ENCODE measurements around the gene DHX40.
"Not testable (repeated sequence)": the region's sequence is repeated elsewhere in the genome, so short reads cannot be mapped to it uniquely, and the experiment has no call there.

Gene DHX40

GRCh38 chr17:59565171-59565958 is at the start of gene DHX40:
Gene DHX40, plus strand, starts transcription at chr17:59565610. Its CDS starts 62 bp downstream, at chr17:59565672.
- DNase-seq: peak; percentile 97

GRCh38 chr17:59516451-59516850 is 49.0 kb upstream of the DHX40 start:
- DNase-seq: no peak

DNA sequence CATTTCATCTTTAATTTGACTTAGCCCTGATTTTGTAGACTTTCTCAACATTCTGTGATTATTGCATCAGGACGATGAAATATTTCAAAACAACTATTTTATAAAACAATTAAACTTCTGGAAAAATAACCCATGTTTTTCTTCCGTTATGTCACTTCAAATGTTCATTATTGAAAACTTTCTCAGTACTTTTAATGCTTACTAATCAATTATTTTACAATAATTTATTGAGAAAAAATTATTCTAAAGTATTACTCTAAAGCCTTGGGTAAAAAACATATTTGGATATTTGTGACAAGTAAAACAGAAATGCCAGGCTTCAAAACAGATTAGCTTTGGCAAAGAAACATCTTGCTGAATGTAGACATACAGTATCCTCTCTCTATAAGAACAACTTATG is 46.3 kb upstream of the DHX40 start:
- no peak for DNase-seq

DNA sequence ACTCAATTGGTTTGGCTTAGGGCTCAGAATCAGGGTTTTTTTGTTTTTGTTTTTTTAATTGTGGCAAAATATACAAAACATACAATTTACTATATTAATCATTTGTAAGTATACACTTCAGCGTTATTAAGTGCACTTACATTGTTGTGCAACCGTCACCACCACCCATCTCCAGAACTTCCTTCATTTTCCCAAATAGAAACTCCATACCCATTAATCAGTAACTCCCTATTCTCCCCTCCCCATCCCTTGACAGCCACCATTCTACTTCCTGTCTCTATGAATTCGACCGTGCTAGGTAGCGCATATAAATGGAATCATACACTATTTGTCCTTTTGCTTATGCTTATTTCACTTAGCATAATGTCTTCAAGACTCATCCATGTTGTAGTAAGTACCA is 45.2 kb upstream of the DHX40 start:
- DNase-seq: no peak

GRCh38 chr17:59521465-59522126 is 43.8 kb upstream of the DHX40 start:
- DNase-seq: no peak

GRCh38 chr17:59524930-59525329 is 40.5 kb upstream of the DHX40 start:
- not testable (repeated sequence) for DNase-seq

DNA sequence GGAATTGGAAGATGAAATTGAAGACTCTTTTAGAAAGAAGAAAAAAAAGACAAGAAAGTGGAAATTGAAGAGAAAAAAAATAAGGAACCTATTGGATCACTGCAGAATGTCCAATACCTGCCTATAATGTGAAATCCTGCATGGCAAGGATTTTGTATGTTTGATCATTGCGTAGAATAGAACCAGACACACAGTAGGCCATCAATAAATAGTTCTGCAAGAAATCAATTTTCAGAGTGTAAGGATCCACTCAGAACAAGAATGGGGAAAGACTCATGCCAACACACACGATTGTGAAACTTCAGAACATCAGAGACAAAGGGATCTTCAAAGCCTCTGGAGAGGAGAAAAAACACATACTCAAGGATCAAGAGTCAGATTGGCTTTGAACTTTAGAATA is 39.7 kb upstream of the DHX40 start:
- DNase-seq: no peak

DNA sequence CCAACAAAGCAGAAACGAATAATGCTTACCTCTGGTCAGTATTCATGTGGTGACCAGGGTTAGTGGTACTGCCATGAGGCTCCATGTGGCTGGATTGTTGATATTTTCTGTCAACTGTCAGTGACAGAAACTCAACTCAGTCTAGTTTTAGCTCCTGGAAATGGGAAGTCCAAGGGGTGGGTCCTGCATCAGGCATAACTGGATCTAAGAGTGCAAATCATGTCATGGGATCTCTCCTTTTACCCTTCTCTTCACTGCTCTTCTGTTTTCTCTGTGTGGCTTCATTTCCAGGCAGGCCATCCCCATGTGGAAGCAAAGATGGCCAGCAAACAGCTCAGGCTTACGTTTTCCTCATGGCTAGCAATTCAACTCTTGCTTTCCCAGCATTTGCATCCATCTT is 39.0 kb upstream of the DHX40 start:
- no peak for DNase-seq

DNA sequence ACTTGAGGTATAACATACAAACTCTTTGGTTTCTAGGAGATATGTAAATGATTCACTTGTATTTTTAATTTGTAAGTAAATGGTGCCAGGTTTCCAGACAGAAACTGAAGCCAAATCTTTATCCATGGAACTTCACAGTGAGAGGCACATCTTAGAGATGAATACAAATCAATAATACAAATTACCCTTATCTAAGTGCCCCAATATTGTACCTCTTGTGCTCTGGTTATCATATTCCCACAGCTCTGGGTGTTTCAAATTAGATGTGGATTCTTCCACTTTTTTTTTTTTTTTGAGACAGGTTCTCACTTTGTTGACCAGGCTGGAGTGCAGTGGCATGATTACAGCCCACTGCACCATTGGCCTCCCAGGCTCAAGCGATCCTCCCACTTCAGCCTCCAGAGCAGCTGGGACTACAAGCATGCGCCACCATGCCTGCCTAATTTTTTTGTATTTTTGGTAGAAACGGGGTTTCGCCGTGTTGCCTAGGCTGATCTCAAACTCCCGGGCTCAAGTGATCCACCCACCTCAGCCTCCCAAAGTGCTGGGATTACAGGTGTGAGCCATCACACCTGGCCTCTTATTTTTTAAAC is 38.0 kb upstream of the DHX40 start:
- no peak for DNase-seq

DNA sequence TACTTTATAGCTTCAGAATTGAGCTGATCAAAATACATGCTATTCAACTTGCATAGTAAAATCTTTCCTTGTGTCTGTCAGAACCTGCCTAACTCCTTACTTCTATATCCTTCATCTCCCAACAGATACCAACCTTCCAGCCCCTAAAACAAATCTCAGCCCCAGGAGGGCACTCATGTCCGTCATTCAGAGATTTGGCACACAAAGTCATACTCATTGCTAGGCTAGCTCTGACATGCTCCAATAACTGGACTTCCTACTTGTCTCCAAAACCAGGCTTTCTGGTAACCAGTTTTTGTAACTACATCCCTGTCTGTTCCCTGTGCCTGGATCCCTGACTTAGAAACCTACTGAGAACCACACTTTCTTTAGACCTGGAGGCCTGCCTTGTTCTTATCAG is 37.5 kb upstream of the DHX40 start:
- DNase-seq: no peak

DNA sequence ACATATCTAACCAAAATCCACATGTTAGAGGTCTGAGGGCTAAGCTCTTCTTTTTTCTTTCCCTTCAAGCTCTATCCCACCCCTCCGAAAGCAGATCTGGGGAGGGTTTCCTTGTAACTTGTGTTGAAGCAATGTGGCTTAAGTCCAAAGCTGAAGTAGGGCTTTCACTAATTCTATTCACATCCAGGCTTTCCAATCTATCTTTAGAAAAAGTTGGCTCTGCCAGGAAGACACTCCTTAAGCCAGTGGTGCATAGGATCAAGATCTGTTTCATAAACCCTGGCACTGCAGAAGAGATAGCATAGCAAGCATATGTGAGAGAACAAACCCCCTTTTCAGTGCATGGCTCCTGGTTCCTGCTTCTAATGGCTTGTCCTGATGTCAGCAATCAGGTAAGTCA is 34.9 kb upstream of the DHX40 start:
- no peak for DNase-seq

- DNase-seq: no peak
These were observed 31.7 kb upstream of the DHX40 start for GRCh38 chr17:59533694-59534093.

DNA sequence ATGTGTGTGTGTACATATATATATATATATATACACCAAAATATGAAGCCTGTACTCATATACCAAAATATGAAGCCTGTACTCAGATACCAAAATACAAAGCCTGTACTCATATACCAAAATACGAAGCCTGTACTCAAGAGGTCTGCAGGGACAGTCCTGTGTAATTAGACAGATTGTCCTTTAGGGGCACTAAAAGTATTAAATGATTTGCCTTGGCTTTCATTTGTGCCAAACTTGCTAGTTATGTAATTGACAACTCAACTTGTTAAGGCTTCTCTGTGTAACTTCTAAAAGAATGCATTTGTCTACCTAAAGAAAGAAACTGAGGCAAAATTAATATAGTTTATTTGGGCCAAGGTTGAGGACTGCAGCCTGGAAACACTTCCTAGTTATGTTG is 30.8 kb upstream of the DHX40 start:
- no peak for DNase-seq

GRCh38 chr17:59538195-59538909 is 27.1 kb upstream of the DHX40 start:
- DNase-seq: no peak

- DNase-seq: no peak
These were observed 22.3 kb upstream of the DHX40 start for GRCh38 chr17:59542960-59543635.

GRCh38 chr17:59545942-59546341 is 19.5 kb upstream of the DHX40 start:
- no peak for DNase-seq

GRCh38 chr17:59547131-59547915 is 18.1 kb upstream of the DHX40 start:
- no peak for DNase-seq

DNA sequence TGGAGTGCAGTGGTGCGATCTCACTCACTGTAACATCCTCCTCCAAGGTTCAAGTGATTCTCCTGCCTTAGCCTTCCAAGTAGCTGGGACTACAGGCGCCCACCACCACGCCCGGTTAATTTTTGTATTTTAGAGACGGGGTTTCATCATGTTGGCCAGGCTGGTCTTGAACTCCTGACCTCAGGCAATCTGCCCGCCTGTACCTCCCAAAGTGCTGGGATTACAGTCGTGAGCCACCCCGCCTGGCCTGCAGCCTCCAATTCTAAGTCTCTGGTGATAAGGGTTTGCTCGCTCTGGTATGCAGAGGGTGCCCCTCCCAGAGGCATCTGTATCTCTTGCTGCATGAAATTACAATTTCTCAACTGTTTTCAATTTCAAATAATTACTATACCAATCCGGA is 16.4 kb upstream of the DHX40 start:
- DNase-seq: not testable (repeated sequence)

DNA sequence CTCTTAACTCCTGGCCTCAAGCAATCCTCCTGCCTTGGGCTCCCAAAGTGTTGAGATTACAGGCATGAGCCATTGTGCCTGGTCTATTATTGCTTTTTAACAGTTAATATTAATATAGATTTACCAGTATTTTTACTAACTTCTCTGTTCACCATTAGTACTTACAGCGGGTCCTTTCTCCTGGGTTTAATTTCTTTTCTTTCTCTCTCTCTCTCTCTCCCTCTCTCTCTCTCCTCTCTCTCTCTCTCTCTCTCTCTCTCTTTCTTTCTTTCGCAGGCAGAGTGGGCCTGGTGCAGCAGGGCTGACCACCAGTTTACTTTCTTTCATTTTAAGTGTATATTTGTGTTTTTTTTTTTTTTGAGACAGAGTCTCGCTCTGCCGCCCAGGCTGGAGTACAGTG is 14.7 kb upstream of the DHX40 start:
- DNase-seq: no peak

GRCh38 chr17:59558039-59558438 is 7.4 kb upstream of the DHX40 start:
- no peak for DNase-seq

GRCh38 chr17:59558953-59559352 is 6.5 kb upstream of the DHX40 start:
- DNase-seq: no peak

DNA sequence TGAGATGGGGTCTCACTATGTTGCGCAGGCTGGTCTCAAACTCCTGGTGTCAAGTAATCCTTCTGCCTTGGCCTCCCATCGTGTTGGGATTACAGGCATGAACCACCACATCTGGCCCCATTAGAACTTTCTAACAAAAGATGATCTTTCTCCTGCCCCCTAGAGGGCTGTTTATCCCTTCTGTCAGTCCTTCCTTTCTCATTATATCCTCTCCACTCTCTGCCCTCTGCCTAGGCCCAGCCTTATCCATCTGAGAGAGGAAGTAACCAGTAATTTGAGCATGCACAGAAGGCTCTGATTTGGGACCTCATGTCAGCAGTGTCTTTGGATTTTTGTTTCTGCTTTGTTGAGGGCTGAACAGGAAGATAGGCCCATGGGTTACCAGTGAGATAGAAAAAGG is 4.4 kb upstream of the DHX40 start:
- DNase-seq: peak; percentile 32
